Activated CD8-positive, alpha-beta memory T cell treated with anti-CD3 and anti-CD28 coated beads, Interleukin-2, amount 10 ng/mL, durations not matched to agents 7 days and 5 days (primary cell): ENCODE measurements around the gene GGACT. TPM values are rescaled to one million over a fixed set of nuclear protein-coding genes. Genes with fewer than 3 reads are reported as not detected.

Experiments
- ATAC-seq: fragments of 150-1000 bp; cut with Tn5 transposase; one replicate; pipeline ENCODE4 v1.10.0; 2021; ENCODE audit warnings: moderate library complexity
- CTCF ChIA-PET: fragments of 350-600 bp; sonication (Branson Sonifier 250); formaldehyde crosslinking; loops from one replicate; lab custom pipeline; 2021; ENCODE audit warnings: antibody characterized with exemption; lab: Charles Lee
- DNase-seq: peaks from one replicate; pipeline ENCODE4 v3.0.0-alpha.2; 2020
- H3K27ac Mint-ChIP-seq: one replicate; pipeline ENCODE4 v1.8.0; 2021; ENCODE audit warnings: mild to moderate bottlenecking, mixed read lengths
- H3K27me3 Mint-ChIP-seq: one replicate; pipeline ENCODE4 v1.8.0; 2021; ENCODE audit warnings: mixed read lengths
- H3K36me3 Mint-ChIP-seq: one replicate; pipeline ENCODE4 v1.8.0; 2021; ENCODE audit warnings: mild to moderate bottlenecking, mixed read lengths
- H3K4me1 Mint-ChIP-seq: one replicate; pipeline ENCODE4 v1.8.0; 2021; ENCODE audit warnings: mixed read lengths
- H3K4me3 Mint-ChIP-seq: one replicate; pipeline ENCODE4 v1.8.0; 2021; ENCODE audit warnings: mild to moderate bottlenecking, moderate library complexity, mixed read lengths
- H3K9me3 Mint-ChIP-seq: one replicate; pipeline ENCODE4 v1.8.0; 2022; ENCODE audit warnings: low read depth, mixed read lengths
- total RNA-seq, 2 experiments: library from RNA; stranded (reverse); gene quantifications; one replicate each; pipeline ENCODE4 v1.2.3, GENCODE V29; 2021

GGACT gene
- total RNA-seq, 2 experiments from 2014 or later: 5.0 to 5.3 TPM

DNA sequence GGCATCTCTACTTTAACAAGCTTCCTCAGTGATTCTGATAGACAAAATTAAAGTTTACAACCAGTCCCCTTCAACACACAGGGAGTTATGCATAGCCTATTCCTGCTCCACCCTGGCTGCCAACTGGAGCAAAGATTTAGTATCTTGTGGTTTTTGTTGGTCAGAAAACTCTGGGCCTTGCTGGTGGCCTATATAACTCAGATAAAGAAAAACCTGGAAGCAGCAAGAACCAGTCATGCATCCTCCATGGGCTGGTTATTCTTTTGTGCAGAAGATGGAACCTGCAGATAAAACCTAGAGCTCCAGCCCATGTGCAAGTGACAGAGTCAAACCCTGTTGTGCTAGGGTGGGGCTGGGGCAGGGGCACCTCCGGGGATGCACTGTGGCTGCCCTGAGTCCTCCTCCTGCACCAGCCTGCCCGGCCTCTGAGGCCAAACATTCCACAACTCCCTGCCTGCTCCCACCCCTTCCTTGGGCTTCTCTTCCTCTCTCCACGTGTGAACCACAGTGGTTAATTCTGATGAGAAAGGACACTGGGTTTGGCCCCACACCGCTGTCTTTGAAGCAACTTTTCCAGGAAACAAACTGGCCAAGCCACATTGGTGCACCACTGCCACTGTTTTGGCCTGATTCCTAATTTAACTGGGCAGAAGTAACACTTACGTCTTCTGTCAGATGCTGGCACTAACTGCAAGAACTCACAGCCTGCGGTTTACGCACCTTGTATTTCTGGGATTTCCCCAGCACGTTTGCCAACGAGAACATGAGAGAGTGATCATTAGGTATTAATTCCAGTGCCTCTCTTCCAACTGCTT, 23.3 kb upstream of the GGACT start:
- ATAC-seq (no peak), DNase-seq (no peak)
- Mint-ChIP-seq H3K27me3 (no peaks in the 10 kb centered on the region), H3K9me3 (no peaks in the 10 kb centered on the region), H3K27ac (no peak overlapping the region), H3K4me1 (peaks cover 44% of the 10 kb centered on the region), H3K36me3 (peaks cover 36% of the 10 kb centered on the region), H3K4me3 (no peak overlapping the region)
- CTCF ChIA-PET: interaction anchor here (1.0 kb wide), 1 partner anchor 63 kb away, joined by 3 read pairs; the partner anchor contains the start of gene TMTC4

DNA sequence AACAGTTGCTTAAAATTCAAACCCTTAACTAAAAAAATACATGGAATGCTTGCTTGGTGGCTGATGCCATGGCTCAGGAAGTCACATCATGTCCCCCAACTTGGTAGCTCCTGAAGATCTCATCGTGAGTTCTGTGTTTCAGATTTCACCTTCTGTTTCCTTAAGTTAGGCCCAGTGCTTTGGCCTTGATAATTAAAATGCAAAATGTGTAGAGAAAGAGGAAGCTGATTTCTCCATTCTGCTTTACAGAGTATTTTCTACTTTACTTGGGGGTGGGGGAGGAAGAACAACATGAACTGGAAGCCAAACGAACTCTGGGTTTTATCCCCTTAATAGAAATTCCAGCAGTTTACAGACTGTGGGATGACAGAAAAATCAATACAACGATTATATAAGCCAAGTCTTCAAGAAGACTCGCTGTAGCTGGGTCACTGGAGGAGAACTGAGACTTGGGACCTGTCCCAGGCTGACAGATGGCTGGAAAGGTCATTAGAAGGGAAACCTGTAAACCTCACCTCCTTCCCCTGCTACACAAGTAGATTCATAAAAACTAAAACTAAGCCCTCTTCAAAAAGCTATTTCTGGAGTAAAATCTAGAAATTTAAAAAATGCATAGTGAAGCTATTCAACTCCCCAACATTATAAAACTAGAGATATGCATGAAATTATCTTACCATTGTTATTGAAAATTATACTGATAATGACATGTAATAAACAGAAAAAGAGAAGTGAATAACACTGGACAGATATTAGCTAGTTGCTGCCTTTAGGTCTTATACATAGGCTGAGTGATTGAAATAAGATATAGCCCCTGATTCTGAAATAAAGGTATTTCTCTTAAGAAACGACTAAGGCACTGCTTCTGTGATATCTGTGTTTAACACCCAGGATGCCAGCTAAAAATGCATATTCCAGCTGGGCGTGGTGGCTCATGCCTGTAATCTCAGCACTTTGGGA, 22.1 kb upstream of the GGACT start:
- CTCF ChIA-PET: interaction anchor here (1.0 to 1.3 kb wide), 3 partner anchors 11 to 22 kb away, joined by 3 to 5 read pairs (median 3); partner anchors contain the start of gene GGACT
- peak overlapping the region; percentile 18 for H3K27ac Mint-ChIP-seq
- H3K4me3 Mint-ChIP-seq: no peak overlapping the region

DNA sequence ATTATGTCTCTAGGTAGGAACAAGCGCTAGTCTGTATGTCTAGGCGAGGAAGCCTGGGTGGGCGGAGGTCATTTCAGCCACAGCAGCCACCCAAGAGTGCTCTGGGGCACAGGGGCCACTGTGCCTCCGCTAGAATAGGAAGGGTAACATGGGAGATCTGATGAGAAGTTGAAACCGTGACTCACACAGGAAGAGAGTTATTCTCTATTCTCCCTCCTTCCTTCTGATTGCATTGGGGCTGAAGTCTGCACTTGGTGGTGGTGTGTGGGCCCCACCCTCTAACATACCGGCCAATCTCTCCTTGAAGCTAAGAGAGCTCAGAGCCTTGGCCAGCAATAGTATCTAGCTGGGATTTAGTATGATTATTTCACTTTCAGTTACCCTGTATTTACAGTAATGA, 20.3 kb upstream of the GGACT start:
- Mint-ChIP-seq H3K36me3 (peaks cover 48% of the 10 kb centered on the region), H3K27ac (peak overlapping the region; percentile 90), H3K4me1 (peaks cover 44% of the 10 kb centered on the region), H3K27me3 (no peaks in the 10 kb centered on the region), H3K9me3 (no peaks in the 10 kb centered on the region), H3K4me3 (no peak overlapping the region)
- DNase-seq: peak; percentile 73
- CTCF ChIA-PET: interaction anchor here (0.6 to 1.6 kb wide), 2 partner anchors 20 to 1512 kb away, joined by 3 to 9 read pairs; partner anchors contain the start of gene GGACT
- peak; percentile 99 for ATAC-seq

More for the DNA sequence above, 22.1 kb upstream of the GGACT start:
- H3K9me3 Mint-ChIP-seq: no peaks in the 10 kb centered on the region
- H3K27me3 Mint-ChIP-seq: no peaks in the 10 kb centered on the region
- ATAC-seq: no peak
- DNase-seq: no peak
- H3K36me3 Mint-ChIP-seq: peaks cover 40% of the 10 kb centered on the region
- peaks cover 44% of the 10 kb centered on the region for H3K4me1 Mint-ChIP-seq

DNA sequence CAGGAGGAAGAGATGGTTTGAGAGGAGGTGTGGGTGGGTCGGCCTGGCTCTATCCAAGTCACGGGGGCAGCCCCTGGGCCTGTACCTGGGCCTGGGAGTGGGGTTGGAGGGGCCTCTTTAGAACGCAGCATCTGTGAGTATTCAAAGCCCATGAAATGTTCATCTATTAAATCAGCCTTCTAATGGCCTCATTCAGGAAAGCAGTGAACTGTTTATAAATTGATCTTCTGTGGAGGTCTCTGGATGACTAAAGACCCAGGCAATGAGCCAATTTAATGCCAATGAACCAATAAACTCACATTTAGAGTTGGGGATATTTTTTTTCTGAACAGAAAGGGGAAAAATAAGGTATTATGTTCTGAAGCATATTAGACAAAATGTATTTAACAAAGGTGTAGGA, 19.9 kb upstream of the GGACT start:
- Mint-ChIP-seq H3K27me3 (no peaks in the 10 kb centered on the region), H3K36me3 (peaks cover 49% of the 10 kb centered on the region), H3K27ac (peak overlapping the region; percentile 90), H3K4me3 (no peak overlapping the region), H3K9me3 (no peaks in the 10 kb centered on the region), H3K4me1 (peaks cover 44% of the 10 kb centered on the region)
- DNase-seq (no peak), ATAC-seq (no peak)
- CTCF ChIA-PET: interaction anchor here (1.4 to 1.6 kb wide), 2 partner anchors 19 to 20 kb away, joined by 3 to 9 read pairs; partner anchors contain the start of gene GGACT

DNA sequence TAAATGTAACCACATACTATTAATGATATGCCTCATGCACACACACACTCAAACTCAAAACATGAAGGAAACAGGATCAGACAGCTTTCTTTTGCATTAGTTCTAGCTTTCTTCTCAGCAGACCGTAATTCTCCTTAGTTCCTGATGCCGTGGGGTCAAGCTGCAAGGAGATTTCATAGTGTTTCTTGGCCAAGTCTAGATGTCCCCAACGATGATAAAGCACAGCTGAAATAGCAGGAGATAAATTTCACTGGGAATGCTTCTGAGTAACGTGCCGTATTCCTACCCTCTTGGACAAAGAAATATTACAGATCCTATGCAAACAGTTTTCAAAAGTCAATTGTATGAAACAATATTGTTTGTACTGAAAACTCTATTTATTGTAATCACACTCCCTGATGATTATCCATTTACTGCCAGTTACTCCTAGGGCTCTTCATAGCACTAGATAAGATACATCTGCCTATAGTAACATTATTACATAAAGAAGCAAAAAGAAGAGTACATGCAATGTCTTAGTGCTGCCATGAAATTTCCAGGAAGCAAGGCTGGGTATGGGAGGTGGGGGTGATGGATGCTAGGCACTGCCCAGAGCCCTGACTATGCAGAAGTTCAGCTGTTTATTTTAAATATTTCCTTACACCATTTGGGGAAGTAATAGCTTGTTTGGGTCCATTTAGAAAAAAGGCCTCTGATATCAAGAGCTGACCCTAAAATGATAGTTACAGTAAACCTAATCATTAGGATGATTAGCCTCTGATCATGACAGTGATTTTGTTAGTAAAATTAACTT, 16.5 kb upstream of the GGACT start:
- Mint-ChIP-seq H3K9me3 (no peaks in the 10 kb centered on the region), H3K4me1 (peaks cover 23% of the 10 kb centered on the region), H3K36me3 (peaks cover 40% of the 10 kb centered on the region), H3K27ac (no peak overlapping the region), H3K27me3 (no peaks in the 10 kb centered on the region), H3K4me3 (no peak overlapping the region)
- DNase-seq (no peak), ATAC-seq (no peak)
- CTCF ChIA-PET: interaction anchor here (1.5 to 1.9 kb wide), 2 partner anchors 17 to 33 kb away, joined by 3 to 9 read pairs; no protein-coding TSS in a partner anchor

DNA sequence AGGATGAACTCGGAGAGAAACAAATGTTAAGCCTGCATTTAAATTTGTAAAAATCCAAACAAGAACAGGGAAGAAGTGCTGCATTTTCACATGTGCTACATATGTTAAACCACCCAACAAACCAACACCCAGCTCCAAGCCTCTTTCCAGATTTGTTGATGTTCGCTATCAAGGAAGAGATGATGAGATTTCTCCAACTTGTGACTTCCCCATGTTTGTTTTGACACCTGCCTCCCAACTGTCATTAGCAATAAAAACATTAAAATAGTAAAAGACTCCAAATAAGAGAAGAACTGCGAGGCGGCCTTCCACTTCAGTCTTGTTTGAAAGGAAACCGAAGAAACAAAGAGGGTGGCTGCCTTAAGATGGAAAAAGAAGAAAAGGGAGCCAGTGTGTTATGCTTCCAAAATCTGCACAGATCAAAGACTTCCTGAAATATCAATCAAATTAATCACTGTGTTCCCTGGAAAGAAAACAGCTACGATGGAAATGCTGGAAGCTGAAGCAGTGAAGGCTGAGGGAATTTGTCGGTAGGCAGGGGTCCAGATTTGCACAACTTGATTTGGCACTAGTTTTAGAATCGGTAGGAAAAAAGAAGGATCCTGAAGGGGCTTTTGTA, 14.0 kb upstream of the GGACT start:
- H3K27me3 Mint-ChIP-seq: peaks cover 2% of the 10 kb centered on the region
- ATAC-seq (no peak), DNase-seq (no peak)
- H3K4me1 Mint-ChIP-seq: no peaks in the 10 kb centered on the region
- CTCF ChIA-PET: interaction anchor here (0.8 kb wide), 1 partner anchor 985 kb away, joined by 3 read pairs; no protein-coding TSS in a partner anchor
- peaks cover 20% of the 10 kb centered on the region for H3K36me3 Mint-ChIP-seq
- no peak overlapping the region for H3K27ac Mint-ChIP-seq
- H3K9me3 Mint-ChIP-seq: no peaks in the 10 kb centered on the region
- H3K4me3 Mint-ChIP-seq: no peak overlapping the region

DNA sequence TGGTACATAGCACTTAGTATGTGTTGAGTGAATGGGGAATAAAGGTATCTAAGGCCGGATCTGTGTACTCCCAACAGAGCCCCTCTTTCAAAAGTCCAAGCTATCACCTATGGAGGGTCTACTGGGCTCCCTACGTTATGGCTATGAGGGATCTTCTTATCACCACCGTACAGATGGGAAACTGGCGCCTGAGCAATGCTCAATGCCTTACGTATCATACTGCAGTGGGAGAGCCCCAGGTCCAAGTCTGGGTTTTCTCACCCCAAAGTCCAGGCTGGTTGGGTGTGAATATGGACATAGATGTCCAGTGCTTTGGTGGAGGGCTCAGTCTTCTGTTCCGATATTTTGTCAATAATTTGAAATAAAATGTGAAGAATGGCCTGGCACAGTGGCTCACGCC, 13.1 kb upstream of the GGACT start:
- no peaks in the 10 kb centered on the region for H3K9me3 Mint-ChIP-seq
- DNase-seq (no peak), ATAC-seq (no peak)
- H3K4me3 Mint-ChIP-seq: no peak overlapping the region
- CTCF ChIA-PET: no interaction called here
- H3K27me3 Mint-ChIP-seq: peaks cover 2% of the 10 kb centered on the region
- peaks cover 14% of the 10 kb centered on the region for H3K36me3 Mint-ChIP-seq
- H3K27ac Mint-ChIP-seq: no peak overlapping the region
- H3K4me1 Mint-ChIP-seq: no peaks in the 10 kb centered on the region

DNA sequence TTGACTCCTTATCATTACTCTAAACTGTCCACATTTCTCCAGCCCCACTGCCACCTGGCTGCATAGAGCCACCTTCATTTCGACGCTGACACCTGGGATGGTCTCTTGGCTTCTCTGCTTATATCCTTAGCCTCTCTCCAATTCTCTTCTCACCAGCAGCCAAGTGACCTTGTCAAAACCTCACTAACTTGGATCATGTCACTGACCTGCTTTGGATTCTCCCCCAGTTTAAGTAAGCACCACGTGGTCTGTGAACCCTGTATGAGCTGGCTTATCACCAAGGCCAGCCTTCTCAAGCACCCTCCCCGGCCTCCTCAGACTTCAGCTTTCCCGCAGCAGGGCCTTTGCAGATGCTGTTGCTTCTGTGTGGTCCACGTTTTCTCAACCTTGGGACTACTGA, 12.3 kb upstream of the GGACT start:
- H3K36me3 Mint-ChIP-seq: peaks cover 10% of the 10 kb centered on the region
- CTCF ChIA-PET: interaction anchor here (1.7 kb wide), 1 partner anchor 12 kb away, joined by 5 read pairs; no protein-coding TSS in a partner anchor
- H3K27me3 Mint-ChIP-seq: peaks cover 2% of the 10 kb centered on the region
- H3K4me3 Mint-ChIP-seq: no peak overlapping the region
- H3K4me1 Mint-ChIP-seq: no peaks in the 10 kb centered on the region
- no peak overlapping the region for H3K27ac Mint-ChIP-seq
- H3K9me3 Mint-ChIP-seq: no peaks in the 10 kb centered on the region
- no peak for ATAC-seq
- no peak for DNase-seq

DNA sequence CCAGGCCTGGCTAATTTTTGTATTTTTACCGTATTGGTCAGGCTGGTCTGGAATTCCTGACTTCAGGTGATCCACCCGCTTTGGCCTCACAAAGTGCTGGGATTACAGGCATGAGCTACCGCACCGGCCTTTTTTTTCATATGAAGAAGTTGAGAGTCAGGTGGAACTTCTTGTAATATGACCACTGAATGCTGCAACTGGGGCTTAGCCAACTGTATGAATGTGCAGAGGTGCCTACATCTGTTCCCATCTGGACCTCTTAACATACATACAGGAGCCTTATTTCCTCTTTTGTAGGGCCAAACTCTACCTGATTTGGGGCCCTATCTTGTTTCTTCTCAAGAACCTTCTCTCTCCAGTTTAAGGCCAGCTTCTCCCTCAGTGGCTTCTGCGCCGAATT, 11.9 kb upstream of the GGACT start:
- CTCF ChIA-PET: interaction anchor here (1.7 kb wide), 2 partner anchors 11 to 27 kb away, joined by 5 read pairs; no protein-coding TSS in a partner anchor
- Mint-ChIP-seq H3K4me3 (no peak overlapping the region), H3K27me3 (peaks cover 2% of the 10 kb centered on the region), H3K4me1 (no peaks in the 10 kb centered on the region), H3K27ac (no peak overlapping the region), H3K9me3 (no peaks in the 10 kb centered on the region), H3K36me3 (peaks cover 8% of the 10 kb centered on the region)
- DNase-seq: no peak
- no peak for ATAC-seq

DNA sequence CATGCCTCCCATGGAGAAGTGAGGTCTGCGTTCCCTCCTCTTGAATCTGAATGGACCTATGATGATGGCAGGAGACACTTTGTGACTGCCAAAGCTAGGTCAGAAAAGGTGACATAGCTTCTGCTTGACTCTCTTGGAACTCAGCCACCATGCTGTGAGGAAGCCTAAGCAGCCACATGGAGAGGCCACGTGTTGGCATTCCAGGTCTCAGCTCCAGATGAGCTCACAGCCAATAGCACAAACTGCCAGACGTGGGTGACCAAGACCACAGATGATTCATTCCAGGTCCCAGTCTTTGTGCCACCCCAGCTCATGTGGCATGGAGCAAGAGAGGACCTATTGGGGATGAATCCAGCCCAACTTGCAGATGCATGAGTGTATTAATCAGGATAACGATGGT, 8.7 kb upstream of the GGACT start:
- Mint-ChIP-seq H3K4me1 (no peaks in the 10 kb centered on the region), H3K4me3 (no peak overlapping the region), H3K9me3 (no peaks in the 10 kb centered on the region), H3K36me3 (no peaks in the 10 kb centered on the region), H3K27me3 (peaks cover 2% of the 10 kb centered on the region), H3K27ac (no peak overlapping the region)
- DNase-seq: no peak
- CTCF ChIA-PET: interaction anchor here (0.9 kb wide), 1 partner anchor 23 kb away, joined by 3 read pairs; no protein-coding TSS in a partner anchor
- ATAC-seq: no peak

DNA sequence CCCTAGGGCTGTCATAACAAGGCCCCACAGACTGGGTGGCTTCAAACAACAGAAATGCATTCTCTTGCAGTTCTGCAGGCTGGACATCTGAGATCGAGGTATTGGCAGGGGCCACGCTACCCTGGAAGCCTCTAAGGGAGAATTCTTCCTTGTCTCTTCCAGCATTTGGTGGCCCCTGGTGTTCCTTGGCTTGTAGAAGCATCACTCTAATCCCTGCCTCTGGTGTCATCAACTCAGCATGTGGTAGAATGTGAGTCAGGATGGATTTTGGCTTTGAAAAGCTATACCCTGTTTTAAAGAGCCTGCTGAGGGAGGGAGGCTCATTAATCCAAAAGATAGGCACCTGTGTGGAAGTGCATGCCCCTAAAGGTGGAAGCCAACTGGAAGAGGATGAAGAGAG, 7.9 kb upstream of the GGACT start:
- ATAC-seq (no peak), DNase-seq (no peak)
- Mint-ChIP-seq H3K36me3 (no peaks in the 10 kb centered on the region), H3K4me3 (no peak overlapping the region), H3K4me1 (no peaks in the 10 kb centered on the region), H3K27me3 (peaks cover 2% of the 10 kb centered on the region), H3K27ac (no peak overlapping the region), H3K9me3 (no peaks in the 10 kb centered on the region)
- CTCF ChIA-PET: interaction anchor here (0.9 kb wide), 1 partner anchor 22 kb away, joined by 3 read pairs; no protein-coding TSS in a partner anchor

DNA sequence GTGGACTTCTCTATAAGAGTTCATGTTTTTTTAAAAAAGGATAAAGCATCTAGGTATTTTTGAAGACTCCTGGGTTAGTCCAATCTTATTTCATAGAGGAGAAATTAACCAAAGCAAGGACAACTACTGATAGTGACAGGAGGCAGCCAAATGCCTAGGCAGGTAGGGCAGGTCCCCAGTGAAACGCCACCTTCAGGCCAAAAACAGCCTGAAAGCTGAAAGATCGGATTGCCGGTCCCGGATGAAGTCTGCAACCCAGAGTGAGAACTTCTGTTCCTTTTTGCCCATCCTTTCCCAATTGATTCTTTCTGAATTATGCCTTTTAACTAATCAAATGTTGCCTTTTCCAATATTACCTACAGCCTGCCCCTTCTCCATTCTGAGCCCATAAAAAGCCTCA, 6.1 kb upstream of the GGACT start:
- no peak overlapping the region for H3K27ac Mint-ChIP-seq
- no peaks in the 10 kb centered on the region for H3K9me3 Mint-ChIP-seq
- DNase-seq (no peak), ATAC-seq (no peak)
- peaks cover 2% of the 10 kb centered on the region for H3K27me3 Mint-ChIP-seq
- H3K4me1 Mint-ChIP-seq: no peaks in the 10 kb centered on the region
- CTCF ChIA-PET: interaction anchor here (1.2 to 1.4 kb wide), 2 partner anchors 10 to 22 kb away, joined by 3 to 5 read pairs; no protein-coding TSS in a partner anchor
- no peaks in the 10 kb centered on the region for H3K36me3 Mint-ChIP-seq
- H3K4me3 Mint-ChIP-seq: no peak overlapping the region
